HG02970 (cell line): ENCODE data around the gene TOMM40L.

Experiments used
- ATAC-seq: cut with Tn5 transposase; IDR thresholded peaks from one replicate; pipeline ENCODE4 v1.9.1; 2021; ENCODE audit warnings: mild to moderate bottlenecking, moderate library complexity, moderate number of reproducible peaks; ENCODE audit not compliant: unreplicated experiment, low FRiP score

TOMM40L gene

DNA sequence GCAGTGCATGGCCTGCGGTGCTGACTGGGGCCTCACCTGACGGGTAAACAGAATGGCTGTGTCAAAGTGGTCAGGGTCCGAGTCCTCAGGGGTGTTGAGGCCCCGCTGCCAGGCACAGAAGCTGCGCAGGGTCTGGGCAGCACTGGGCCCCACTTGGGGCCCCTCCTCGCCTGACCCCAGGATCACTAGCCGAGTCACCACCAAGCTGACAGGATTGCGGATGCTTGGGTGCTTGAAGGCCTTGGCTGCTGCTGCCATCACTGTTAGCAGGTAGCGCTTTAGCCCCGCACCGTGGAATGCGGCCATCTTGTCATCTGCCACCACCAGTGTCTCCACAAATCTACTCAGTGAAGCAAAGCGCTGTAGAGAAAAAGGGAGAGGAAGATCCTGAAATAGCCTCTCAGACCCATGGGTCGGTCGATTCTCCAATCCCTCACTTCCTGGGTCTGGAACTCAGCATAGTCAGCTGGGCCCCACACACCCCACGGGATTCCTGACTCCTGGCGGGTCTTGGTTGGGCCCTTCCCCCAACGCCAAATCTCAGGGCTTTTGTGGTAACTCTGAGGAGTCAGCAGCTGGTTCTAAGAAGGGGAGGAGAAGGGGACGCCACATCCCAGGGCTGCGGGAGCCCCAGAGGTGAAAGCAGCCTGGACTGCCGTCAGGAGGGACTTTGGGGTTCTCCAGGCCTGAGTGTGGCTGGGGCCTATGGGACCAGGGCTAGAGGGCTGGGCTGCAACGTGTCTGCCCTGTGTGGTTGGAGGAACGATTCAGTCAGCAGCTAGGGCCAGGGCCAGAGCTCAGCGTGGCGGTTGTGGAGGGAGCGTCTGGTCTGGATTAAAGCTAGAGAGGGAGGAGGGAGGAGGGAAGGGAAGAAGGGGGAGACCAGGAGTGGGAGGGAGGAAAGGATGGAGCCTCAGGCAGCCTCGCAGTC is 29.1 kb upstream of the TOMM40L start:
- ATAC-seq, result no peak

DNA sequence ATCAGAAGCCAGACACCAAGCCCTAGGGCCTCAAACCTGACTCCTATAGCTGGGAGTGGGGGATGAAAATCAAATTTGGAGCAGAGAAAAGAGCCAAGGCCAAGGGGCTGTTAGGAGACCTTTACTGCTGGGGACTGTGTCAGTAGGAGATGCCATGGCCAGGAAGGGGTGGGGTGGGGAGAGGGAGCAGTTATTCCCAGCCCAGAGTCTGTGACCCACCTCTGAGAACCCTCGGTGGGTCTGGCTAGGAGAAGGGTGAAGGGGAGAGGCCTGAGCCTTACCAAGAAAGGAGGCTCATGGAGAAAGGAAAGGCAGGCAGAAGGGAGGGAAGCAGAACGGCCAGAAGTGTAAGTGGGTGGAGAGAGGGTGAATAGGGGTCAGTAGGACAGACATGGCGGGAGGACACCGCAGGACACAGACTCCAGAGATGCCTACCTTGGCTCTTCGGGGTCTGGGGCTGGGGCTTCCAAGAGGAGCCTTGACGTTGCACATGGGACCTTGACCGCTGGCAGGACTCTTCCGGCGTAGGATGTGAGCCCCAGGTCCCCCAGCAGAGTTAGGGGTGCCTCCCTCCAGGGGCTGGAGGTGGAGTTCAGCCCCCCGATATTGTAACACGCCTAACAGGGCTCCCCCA is 28.2 kb upstream of the TOMM40L start:
- no peak for ATAC-seq

DNA sequence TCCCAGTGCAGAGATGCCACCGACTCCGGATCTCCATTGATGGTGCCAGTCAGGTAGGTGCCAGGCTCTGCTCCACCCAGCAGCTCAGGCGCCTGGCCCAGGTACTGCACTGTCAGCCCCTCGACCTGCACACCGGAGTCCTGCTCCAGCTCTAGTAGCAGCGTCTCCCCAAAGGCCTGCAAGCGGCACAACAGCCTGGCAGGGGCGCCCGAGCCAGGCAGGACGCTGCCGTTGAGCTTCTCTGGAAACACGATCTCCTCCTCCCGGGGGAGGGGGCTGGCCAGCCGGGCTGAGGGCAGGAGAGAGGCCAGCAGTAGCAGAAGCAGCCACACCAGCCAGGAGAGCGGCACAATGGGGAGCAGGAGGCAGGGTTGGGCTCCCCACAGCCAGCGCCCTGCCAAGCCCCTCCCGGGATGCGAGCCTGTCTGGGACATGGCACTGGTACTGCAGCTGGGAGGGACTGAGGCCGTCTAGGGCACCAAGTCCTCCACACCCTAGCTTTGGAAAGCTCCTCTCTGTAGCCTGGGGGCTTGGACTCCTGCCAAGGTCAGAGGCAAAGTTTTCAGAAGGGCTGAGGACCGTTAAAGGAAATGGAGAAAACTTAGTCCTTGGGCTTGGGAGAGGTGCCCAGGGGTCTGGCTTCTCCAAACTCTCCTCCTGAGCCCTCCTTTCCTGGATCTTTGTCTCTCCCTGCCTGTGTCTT is 27.5 kb upstream of the TOMM40L start:
- ATAC-seq, result no peak

DNA sequence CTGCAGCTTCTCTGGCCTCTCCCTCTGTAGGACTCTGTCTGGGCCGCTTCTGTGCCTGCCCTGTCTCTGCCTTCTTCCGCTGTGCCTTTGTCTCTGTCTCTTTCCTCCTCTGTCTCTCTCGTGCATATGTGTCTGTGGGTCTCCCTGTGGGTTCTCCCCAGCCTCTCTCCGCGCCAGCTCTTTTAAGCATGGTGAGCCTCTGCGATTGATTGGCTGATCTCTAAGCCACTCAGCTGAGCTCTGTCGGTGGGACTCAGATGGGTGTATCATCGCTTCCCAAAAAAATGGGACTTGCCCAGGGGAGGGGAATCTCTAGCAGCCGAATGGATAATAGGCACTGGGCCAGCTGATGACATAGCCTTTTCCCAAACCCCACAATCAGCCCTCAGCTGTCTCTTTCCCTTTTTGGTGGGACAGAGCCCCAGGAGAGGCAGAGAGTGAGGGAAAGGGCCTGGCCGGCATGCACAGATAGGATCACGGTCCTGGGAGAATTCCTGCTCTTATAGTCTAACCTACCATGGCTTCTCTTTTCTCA is 26.9 kb upstream of the TOMM40L start, which contains the start of gene ADAMTS4:
ADAMTS4 (minus strand) TSS at position 158 of the 535 bp plus-strand sequence. CDS start 427 bp downstream, outside the sequence.
- ATAC-seq, result no peak

DNA sequence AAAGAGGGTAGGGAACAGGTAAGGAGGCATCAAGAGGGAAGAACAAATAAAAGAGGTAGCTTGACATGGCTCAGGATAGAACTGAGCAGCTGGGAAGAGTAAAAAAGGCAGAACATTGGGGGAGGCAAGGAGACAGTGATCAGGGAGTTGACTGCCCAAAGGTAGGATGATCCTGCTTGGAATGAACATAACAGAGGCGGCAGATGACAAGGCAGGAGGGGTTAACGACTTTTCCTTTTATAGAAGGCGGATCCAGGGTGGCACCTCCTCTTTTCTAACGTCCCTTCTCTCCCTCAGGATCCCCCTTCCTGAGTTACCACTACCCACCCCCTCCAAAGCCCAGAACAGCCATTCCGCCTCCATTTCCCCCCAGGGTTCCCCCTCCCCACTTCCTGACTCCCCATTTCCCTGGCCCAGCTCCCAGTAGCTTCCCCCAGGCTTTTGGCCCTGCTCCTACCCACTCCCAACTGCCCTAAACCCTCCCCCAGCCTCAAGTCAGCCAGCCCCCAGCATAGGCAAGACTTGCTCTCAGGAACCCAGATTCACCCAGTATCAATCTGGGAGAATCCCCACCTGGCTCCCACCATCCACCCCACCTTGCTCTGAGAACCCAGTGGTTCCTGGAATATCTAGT is 26.2 kb upstream of the TOMM40L start:
- ATAC-seq, result no peak

DNA sequence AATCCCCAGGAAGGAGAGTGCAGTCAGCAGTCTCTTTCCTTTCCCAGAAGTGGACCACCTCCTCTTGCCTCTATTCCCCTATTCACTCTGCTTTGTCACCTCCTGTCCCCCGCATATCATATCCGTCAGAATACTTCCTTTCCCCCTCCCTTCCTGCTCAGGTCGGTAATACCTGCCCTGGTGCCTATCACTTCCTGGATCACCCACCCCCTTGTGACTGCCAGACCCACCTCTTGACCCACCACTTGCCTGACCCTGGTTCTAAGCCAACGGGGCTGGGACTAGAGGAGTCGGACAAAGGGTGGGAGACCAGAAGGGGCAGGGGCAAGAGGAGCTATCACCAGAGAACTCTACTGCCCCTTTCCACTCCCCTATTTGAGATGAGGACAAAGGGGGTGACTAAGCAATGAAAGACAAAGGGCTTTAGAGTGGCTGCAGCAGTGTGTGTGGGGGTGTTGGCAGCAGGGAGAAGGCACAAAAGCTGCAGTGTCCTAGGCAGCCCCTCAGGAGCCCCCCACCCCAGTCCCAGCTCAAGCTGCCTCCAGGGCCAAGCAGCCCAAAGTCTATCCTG is 25.4 kb upstream of the TOMM40L start:
- ATAC-seq, result no peak

DNA sequence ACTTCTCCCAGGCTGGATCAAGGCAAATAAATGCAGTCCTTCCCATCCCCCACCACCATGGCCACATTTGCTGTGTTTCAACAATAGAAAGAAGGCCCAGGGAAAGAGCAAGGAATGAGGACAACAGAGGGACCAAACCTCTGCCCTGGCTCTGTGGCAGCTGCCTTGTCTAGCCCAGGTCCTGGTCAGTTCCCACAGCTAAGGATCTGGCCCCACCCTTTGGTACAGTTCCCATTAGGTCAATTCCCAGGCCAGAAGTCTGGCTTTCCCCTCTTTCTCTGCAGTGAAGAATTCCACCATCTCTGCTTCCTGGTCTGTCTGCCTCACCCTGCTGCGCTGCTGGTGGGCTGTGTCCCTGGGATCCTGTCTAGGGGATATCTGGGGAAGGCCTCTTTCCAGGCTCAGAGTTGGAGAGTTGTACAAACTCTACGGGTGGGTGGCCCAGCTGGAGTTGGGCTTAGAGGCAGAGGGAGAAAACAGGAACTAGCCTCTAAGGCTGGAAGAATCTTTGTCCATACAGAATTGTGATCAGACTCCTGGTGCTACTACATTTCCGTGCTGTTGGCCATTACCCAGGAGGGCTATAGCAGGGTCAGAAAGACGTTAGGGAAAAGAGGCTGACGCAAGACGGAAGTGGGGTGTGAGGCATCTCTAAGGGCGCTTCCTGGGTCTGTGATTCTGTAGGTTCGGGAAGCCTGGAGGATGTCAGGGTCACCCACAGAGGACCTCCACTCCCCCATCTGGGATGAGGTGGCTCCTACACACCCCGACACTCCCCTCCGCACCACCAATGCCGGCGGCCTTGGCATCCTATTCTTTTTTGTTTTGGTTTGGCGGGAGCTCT is 24.6 kb upstream of the TOMM40L start:
- ATAC-seq, result no peak

DNA sequence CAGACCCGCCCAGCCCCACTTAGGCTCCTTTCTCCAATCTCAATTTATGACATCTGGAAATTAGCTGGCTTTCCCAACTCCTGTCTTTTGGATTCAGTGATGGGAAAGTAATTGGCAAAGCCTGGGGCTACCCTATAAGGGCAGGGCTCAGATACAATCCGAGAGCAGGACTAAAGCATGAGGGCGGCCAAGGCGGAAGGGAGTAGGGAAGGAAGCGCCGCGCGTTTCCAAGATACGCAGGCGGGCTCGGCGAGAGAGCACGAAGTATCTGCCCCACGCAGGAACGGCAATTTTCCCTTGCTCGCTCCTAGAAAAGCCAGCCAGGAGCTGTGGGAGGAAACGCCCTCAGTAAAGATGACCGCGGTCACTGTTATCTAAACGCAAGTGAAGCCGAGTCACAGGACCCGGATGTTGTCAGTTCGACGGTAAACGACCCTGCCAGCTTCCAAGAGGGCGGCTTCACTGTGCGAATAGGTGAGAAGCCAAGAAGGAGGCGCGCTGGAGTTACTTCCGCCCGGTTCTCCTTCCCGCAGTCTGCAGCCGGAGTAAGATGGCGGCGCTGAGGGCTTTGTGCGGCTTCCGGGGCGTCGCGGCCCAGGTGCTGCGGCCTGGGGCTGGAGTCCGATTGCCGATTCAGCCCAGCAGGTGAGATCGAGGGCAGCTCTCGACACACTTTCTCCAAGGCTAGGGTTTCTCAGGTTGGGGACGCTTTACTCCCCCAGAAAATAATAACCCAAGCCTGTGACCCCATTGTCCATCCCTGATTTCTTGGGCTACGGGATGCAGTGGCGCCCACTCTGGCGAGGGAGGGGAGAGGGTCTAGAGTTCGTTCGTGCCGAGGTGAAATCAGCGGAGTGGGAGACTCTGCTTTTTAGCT is 23.8 kb upstream of the TOMM40L start, which contains the start of gene NDUFS2:
NDUFS2 (plus strand) TSS at position 532 of the 877 bp plus-strand sequence; CDS start at position 551, 19 bp downstream.
- ATAC-seq, result peak; percentile 92

DNA sequence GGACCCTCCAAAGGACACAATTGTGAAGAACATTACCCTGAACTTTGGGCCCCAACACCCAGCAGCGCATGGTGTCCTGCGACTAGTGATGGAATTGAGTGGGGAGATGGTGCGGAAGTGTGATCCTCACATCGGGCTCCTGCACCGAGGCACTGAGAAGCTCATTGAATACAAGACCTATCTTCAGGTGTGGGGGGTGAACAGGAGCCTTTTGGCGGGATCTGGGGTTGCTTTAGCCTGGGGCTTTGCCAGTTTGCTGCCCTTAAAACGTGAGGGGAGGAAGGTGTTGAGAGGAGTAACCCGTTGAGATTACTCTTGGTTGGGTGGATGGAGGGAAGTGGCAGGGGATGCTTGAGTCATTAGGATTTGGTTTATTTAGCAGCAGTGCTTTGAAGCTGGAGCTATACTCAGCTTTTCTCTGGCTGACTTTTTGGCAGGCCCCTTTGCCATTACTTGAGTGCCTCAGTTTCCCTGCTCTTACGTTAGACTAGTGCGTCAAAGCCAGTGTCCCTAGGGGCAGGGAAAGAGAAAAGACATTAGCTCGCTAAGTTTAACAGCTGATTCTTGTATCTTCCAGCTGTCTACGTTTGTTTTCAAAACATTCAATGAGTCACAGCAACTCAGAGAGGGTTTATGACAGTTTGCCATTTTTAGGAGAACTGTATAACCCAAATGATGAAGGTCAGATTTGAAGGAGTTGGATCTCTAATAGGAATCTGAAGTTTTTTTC is 19.3 kb upstream of the TOMM40L start:
- no peak for ATAC-seq

DNA sequence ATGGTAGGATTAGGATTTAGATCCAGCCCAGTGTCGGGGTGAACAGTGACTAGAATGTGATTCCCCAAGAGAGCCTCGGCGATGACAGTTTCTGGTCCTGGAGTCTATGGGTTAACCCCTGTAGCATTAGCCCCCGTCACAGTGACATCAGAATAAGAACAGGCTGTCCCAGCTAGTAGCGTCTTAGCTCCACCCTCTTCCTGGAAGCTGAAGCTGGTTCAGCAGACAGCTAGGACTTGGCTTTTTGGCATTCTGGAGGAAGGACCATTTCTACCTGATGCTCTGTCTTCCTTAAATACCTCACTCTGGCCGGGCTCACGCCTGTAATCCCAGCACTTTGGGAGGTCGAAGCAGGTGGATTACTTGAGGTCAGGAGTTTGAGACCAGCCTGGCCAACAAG is 18.7 kb upstream of the TOMM40L start:
- ATAC-seq, result no peak

DNA sequence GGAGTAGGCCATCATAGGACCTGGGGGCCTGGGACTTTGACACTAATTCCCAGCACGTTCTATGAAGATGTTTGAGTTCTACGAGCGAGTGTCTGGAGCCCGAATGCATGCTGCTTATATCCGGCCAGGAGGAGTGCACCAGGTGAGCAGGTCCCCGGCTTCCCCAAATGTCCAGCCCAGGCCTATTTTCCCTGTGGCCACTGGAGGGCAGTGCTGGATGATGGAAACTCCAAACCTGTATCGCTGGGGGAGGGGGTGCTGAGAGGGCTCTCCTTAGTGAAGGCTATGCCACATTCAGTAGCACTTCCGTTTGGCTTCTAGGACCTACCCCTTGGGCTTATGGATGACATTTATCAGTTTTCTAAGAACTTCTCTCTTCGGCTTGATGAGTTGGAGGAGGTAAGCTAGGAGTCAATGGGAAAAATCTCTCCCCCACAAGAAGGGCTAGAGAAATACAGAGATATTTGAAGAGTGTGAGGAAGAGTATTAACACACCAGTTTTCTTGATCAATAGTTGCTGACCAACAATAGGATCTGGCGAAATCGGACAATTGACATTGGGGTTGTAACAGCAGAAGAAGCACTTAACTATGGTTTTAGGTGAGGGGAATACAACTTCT is 16.0 kb upstream of the TOMM40L start:
- no peak for ATAC-seq

DNA sequence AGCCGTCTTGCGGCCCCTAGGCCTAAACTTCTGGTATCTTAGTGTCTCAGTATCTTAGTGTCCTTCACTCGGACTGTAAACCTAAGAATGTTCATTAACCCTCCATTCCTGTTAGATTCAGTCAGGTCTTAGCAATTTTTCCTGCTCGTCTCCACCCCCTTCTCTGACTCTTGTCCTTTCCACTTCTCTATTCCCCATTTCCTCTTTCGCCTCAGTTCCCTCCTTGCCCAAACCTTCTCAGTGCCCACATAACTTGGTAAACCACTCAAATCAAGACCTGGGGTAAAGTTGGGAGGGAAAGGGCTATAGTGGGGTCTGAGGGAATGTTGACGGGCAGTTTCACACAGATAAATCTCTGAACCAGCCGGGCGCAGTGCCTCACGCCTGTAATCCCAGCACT is 11.5 kb upstream of the TOMM40L start:
- ATAC-seq, result no peak

DNA sequence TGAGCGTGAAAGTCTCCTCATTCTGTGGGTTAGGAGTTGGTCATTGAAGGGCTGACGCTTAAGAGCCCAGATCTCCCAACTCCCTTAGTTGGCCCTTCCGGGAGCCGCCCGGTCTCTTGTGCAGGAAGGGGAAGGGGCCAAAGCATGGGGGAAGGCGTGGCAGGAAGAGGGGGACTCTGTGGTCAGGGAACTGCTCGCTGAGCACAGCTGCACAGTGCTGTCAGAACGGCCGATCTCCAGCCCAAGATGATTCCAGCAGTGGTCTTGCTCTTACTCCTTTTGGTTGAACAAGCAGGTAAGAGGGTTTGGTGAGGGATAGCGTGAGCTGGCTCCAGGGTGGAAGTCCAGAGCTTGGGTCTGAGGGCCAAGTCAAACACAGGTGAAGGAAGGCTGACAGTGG is 10.8 kb upstream of the TOMM40L start, which contains the start of gene FCER1G:
FCER1G (plus strand) TSS at position 220 of the 400 bp plus-strand sequence; CDS start at position 247, 27 bp downstream.
- no peak for ATAC-seq

DNA sequence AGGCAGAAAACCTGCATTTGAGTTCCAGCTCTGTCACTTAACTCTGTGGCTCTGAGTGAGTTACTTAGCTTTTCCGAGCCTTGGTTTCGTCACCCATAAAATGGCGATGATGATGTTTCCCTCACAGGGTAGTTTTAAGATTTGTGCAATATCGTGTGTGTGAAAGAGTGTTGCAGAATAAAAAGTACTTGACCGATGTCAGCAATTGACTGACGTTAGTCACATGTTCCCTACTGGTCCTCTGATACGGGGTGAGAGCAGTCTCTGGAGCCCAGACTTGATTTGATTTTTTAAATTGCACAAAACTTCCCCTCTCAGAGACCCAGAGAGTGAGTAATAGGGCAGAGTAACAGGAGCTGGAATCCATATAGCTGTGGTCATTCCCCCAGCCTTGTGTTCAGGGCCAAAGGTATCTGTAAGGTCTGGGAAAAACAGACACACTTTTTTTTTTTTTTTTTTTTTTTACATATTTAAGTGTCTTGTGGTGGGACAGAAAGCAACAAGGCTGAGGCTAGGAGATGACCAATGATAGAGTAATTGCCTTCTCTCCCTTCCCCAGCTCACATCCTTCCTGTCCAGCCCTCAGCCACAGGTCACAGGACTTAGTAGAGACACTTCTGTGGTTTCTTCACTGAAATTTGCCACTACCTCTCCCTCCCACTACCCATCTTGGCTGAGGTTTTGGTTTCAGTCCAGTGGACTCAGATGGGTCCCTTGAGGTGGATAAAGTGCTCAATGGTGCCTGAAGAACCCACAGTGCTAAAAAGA is 8.7 kb upstream of the TOMM40L start:
- ATAC-seq, result peak; percentile 59

DNA sequence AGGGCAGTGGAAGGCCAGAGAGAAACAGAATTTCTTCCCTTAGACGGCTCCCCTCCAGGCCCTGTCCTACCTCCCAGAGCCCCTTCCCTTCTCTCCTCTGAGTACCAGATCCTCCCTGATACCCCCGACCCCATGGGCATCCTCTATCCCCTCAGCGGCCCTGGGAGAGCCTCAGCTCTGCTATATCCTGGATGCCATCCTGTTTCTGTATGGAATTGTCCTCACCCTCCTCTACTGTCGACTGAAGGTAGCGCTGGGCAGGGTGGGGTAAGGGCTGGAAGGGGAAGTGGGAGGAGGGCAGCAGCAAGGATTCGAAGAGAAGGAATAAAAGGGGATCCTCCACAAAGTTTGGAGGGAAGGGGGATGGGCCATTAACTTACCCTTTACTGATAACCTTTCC is 8.0 kb upstream of the TOMM40L start:
- peak; percentile 9 for ATAC-seq
